HL-60 (cell line): ENCODE results near the gene BLOC1S4.

ENCODE experiments used
- CTCF ChIP-seq: IDR thresholded peaks from one replicate; pipeline ENCODE4 v1.5.1; 2011; ENCODE audit warnings: low read length, control low read depth, inconsistent platforms; ENCODE audit not compliant: insufficient read depth
- REST ChIP-seq: IDR thresholded peaks from 2 replicates; pipeline ENCODE4 v1.6.1; 2012; ENCODE audit warnings: low read depth; ENCODE audit not compliant: insufficient replicate concordance
- SPI1 ChIP-seq: IDR thresholded peaks from 2 replicates; pipeline ENCODE4 v1.6.1; 2012; ENCODE audit warnings: low read depth, mild to moderate bottlenecking, borderline replicate concordance

DNA sequence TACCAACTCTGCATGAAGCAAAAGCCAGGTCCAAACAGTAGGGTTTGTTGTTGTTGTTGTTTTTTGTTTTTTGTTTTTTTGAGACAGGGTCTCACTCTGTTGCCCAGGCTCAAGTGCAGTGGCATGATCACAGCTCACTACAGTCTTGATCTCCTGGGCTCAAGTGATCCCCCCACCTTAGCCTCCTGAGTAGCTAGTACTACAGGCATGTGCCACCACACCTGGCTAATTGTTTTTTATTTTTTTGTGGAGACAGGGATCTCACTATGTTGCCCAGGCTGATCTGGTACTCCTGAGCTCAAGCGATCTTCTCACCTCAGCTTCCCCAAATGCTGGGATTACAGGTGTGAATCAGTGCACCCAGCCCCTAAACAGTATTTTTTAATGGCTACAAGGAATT lies 16.1 kb upstream of the BLOC1S4 start:
- TF ChIP-seq SPI1 (no peak), REST (no peak), CTCF (no peak)
